DMS114 treated with DMSO at 0.1 percent for 48 hours (cell line): ENCODE data around the gene C2orf80.
"Not testable (repeated sequence)": the region's sequence is repeated elsewhere in the genome, so short reads cannot be mapped to it uniquely, and the experiment has no call there.

Experiments used
- DNase-seq: peaks from one replicate; lab custom pipeline; 2025; ENCODE audit not compliant: unreplicated experiment; lab: John Stamatoyannopoulos, UW

C2orf80 gene

GRCh38 chr2:208189810-208190503, at the start of gene C2orf80:
Gene C2orf80, minus strand, starts transcription at chr2:208190030. Its CDS starts 3,044 bp downstream, at chr2:208186986.
- no peak for DNase-seq

GRCh38 chr2:208235860-208236259, 46.0 kb upstream of the C2orf80 start:
- DNase-seq: no peak

- DNase-seq: no peak
Measured at GRCh38 chr2:208234786-208235185, 45.0 kb upstream of the C2orf80 start.

- no peak for DNase-seq
Measured at GRCh38 chr2:208228476-208228875, 38.6 kb upstream of the C2orf80 start.

GRCh38 chr2:208227581-208228232, 37.9 kb upstream of the C2orf80 start:
- DNase-seq: no peak

- DNase-seq: no peak
Measured at GRCh38 chr2:208224802-208225201, 35.0 kb upstream of the C2orf80 start.

- DNase-seq: no peak
Measured at GRCh38 chr2:208222351-208222750, 32.5 kb upstream of the C2orf80 start.

GRCh38 chr2:208221873-208222272, 32.0 kb upstream of the C2orf80 start:
- DNase-seq: not testable (repeated sequence)

GRCh38 chr2:208210688-208211451, 21.0 kb upstream of the C2orf80 start:
- no peak for DNase-seq

- DNase-seq: no peak
Measured at GRCh38 chr2:208208335-208209085, 18.7 kb upstream of the C2orf80 start.

- DNase-seq: no peak
Measured at GRCh38 chr2:208207769-208208168, 17.9 kb upstream of the C2orf80 start.

- no peak for DNase-seq
Measured at GRCh38 chr2:208204166-208204565, 14.3 kb upstream of the C2orf80 start.

- DNase-seq: no peak
Measured at GRCh38 chr2:208195531-208195930, 5.7 kb upstream of the C2orf80 start.

- DNase-seq: no peak
Measured at GRCh38 chr2:208192611-208193236, 2.9 kb upstream of the C2orf80 start.

GRCh38 chr2:208189069-208189809, 591 bp downstream of the C2orf80 start:
- DNase-seq: no peak

GRCh38 chr2:208186893-208187292, 2.9 kb downstream of the C2orf80 start:
- DNase-seq: no peak

GRCh38 chr2:208186465-208186864, 3.4 kb downstream of the C2orf80 start:
- DNase-seq: no peak

- no peak for DNase-seq
Measured at GRCh38 chr2:208183972-208184705, 5.7 kb downstream of the C2orf80 start.

GRCh38 chr2:208183526-208183925, 6.3 kb downstream of the C2orf80 start:
- DNase-seq: no peak
